T-helper 17 cell (primary cell): Measurements from ENCODE around the gene NPLOC4. TPM values are rescaled to one million over a fixed set of nuclear protein-coding genes. Genes with fewer than 3 reads are reported as not detected.
A peak's percentile ranks its signal among the peaks of the same experiment; 100 is the strongest.

Experiments used
- ATAC-seq: fragments of 150-1000 bp; cut with Tn5 transposase; 2 replicates; pipeline ENCODE4 v1.10.0; 2021; ENCODE audit warnings: mild to moderate bottlenecking, moderate library complexity
- DNase-seq, 3 donors: peaks; one replicate each; pipeline versions ENCODE4 v3.0.0 to v3.0.0-alpha.2; 2020 to 2021
- H3K9me3 ChIP-seq: one replicate; pipeline ENCODE4 v1.7.0; 2013; ENCODE audit warnings: low read length, mild to moderate bottlenecking; ENCODE audit not compliant: control insufficient read depth, poor library complexity, severe bottlenecking
- H3K27ac Mint-ChIP-seq: one replicate; pipeline ENCODE4 v1.8.0; 2022; ENCODE audit warnings: mild to moderate bottlenecking, moderate library complexity, mixed read lengths
- H3K27me3 Mint-ChIP-seq: one replicate; pipeline ENCODE4 v1.8.0; 2022; ENCODE audit warnings: mixed read lengths
- H3K36me3 Mint-ChIP-seq: one replicate; pipeline ENCODE4 v1.8.0; 2022; ENCODE audit warnings: low read depth, mixed read lengths
- H3K4me1 Mint-ChIP-seq: one replicate; pipeline ENCODE4 v1.8.0; 2022; ENCODE audit warnings: mild to moderate bottlenecking, mixed read lengths
- H3K4me3 Mint-ChIP-seq: one replicate; pipeline ENCODE4 v1.8.0; 2022; ENCODE audit warnings: mild to moderate bottlenecking, moderate library complexity, mixed read lengths
- total RNA-seq, 4 donors: library from RNA in 2 of 4; stranded (reverse) in 2 of 4; gene quantifications; one replicate each; pipeline ENCODE4 v1.2.3 and lab custom pipeline; 2022 to 2026

Gene NPLOC4
- total RNA-seq, 2 donors from 2014 or later, result 76.0 to 84.1 TPM

- Mint-ChIP-seq H3K4me3 (no peak overlapping the region), H3K27ac (no peak overlapping the region), H3K36me3 (peaks cover 2% of the 10 kb centered on the region), H3K27me3 (peaks cover 12% of the 10 kb centered on the region), H3K4me1 (peaks cover 15% of the 10 kb centered on the region)
- DNase-seq (no peak), ATAC-seq (no peak)
- H3K9me3 ChIP-seq, result no peaks in the 10 kb centered on the region
Observed at GRCh38 chr17:81655378-81656117, 18.6 kb upstream of the NPLOC4 start.

- Mint-ChIP-seq H3K4me3 (peak overlapping the region; percentile 63), H3K27ac (peak overlapping the region; percentile 2), H3K4me1 (peaks cover 15% of the 10 kb centered on the region), H3K36me3 (peaks cover 2% of the 10 kb centered on the region), H3K27me3 (peaks cover 12% of the 10 kb centered on the region)
- DNase-seq, result no peak
- ATAC-seq, result no peak
- H3K9me3 ChIP-seq, result no peaks in the 10 kb centered on the region
Observed at GRCh38 chr17:81652906-81653771, 16.2 kb upstream of the NPLOC4 start.

GRCh38 chr17:81651692-81652091 lies 14.8 kb upstream of the NPLOC4 start:
- Mint-ChIP-seq H3K27ac (no peak overlapping the region), H3K27me3 (peaks cover 12% of the 10 kb centered on the region), H3K4me3 (no peak overlapping the region), H3K4me1 (peaks cover 7% of the 10 kb centered on the region), H3K36me3 (peaks cover 2% of the 10 kb centered on the region)
- ATAC-seq (no peak), DNase-seq (no peak)
- no peaks in the 10 kb centered on the region for H3K9me3 ChIP-seq

- H3K27ac Mint-ChIP-seq, result no peak overlapping the region
- no peak for DNase-seq
Observed at GRCh38 chr17:81650951-81651350, 14.0 kb upstream of the NPLOC4 start.

GRCh38 chr17:81648707-81649085 lies 11.8 kb upstream of the NPLOC4 start:
- Mint-ChIP-seq H3K4me3 (no peak overlapping the region), H3K27me3 (peaks cover 8% of the 10 kb centered on the region), H3K4me1 (peaks cover 6% of the 10 kb centered on the region), H3K36me3 (peaks cover 2% of the 10 kb centered on the region), H3K27ac (no peak overlapping the region)
- ATAC-seq, result no peak
- no peak for DNase-seq
- H3K9me3 ChIP-seq, result no peaks in the 10 kb centered on the region

More at GRCh38 chr17:81650951-81651350, 14.0 kb upstream of the NPLOC4 start:
- Mint-ChIP-seq H3K4me3 (no peak overlapping the region), H3K27me3 (peaks cover 12% of the 10 kb centered on the region), H3K4me1 (peaks cover 6% of the 10 kb centered on the region), H3K36me3 (peaks cover 2% of the 10 kb centered on the region)
- ATAC-seq, result no peak
- no peaks in the 10 kb centered on the region for H3K9me3 ChIP-seq

GRCh38 chr17:81648013-81648706 lies 11.2 kb upstream of the NPLOC4 start:
- peaks cover 3% of the 10 kb centered on the region for H3K4me1 Mint-ChIP-seq
- H3K27ac Mint-ChIP-seq, result no peak overlapping the region

GRCh38 chr17:81647640-81648012 lies 10.7 kb upstream of the NPLOC4 start:
- Mint-ChIP-seq H3K27me3 (peaks cover 6% of the 10 kb centered on the region), H3K27ac (no peak overlapping the region), H3K4me3 (no peak overlapping the region), H3K36me3 (peaks cover 2% of the 10 kb centered on the region), H3K4me1 (peaks cover 3% of the 10 kb centered on the region)
- DNase-seq (no peak), ATAC-seq (no peak)
- no peaks in the 10 kb centered on the region for H3K9me3 ChIP-seq

More at GRCh38 chr17:81648013-81648706, 11.2 kb upstream of the NPLOC4 start:
- H3K9me3 ChIP-seq, result no peaks in the 10 kb centered on the region
- Mint-ChIP-seq H3K4me3 (no peak overlapping the region), H3K27me3 (peaks cover 6% of the 10 kb centered on the region), H3K36me3 (peaks cover 2% of the 10 kb centered on the region)
- no peak for ATAC-seq
- no peak for DNase-seq

- Mint-ChIP-seq H3K27ac (no peak overlapping the region), H3K36me3 (peaks cover 2% of the 10 kb centered on the region), H3K27me3 (peaks cover 6% of the 10 kb centered on the region), H3K4me3 (no peak overlapping the region), H3K4me1 (peaks cover 3% of the 10 kb centered on the region)
- H3K9me3 ChIP-seq, result no peaks in the 10 kb centered on the region
- ATAC-seq (no peak), DNase-seq (no peak)
Observed at GRCh38 chr17:81646869-81647600, 10.1 kb upstream of the NPLOC4 start.

- no peak overlapping the region for H3K4me3 Mint-ChIP-seq
- no peaks in the 10 kb centered on the region for H3K27me3 Mint-ChIP-seq
- H3K36me3 Mint-ChIP-seq, result no peaks in the 10 kb centered on the region
- H3K9me3 ChIP-seq, result no peaks in the 10 kb centered on the region
- no peaks in the 10 kb centered on the region for H3K4me1 Mint-ChIP-seq
- no peak for DNase-seq
- ATAC-seq, result no peak
- H3K27ac Mint-ChIP-seq, result no peak overlapping the region
Observed at GRCh38 chr17:81644976-81645952, 8.4 kb upstream of the NPLOC4 start.

GRCh38 chr17:81644496-81644895 lies 7.6 kb upstream of the NPLOC4 start:
- no peak overlapping the region for H3K27ac Mint-ChIP-seq
- H3K36me3 Mint-ChIP-seq, result no peaks in the 10 kb centered on the region
- H3K4me1 Mint-ChIP-seq, result no peaks in the 10 kb centered on the region
- no peak overlapping the region for H3K4me3 Mint-ChIP-seq
- H3K9me3 ChIP-seq, result no peaks in the 10 kb centered on the region
- no peak for ATAC-seq
- no peak for DNase-seq
- no peaks in the 10 kb centered on the region for H3K27me3 Mint-ChIP-seq

GRCh38 chr17:81641825-81642489 lies 5.0 kb upstream of the NPLOC4 start:
- H3K36me3 Mint-ChIP-seq, result no peaks in the 10 kb centered on the region
- no peak for ATAC-seq
- DNase-seq, result no peak
- H3K27ac Mint-ChIP-seq, result no peak overlapping the region
- no peaks in the 10 kb centered on the region for H3K9me3 ChIP-seq
- H3K4me3 Mint-ChIP-seq, result no peak overlapping the region
- H3K27me3 Mint-ChIP-seq, result no peaks in the 10 kb centered on the region
- no peaks in the 10 kb centered on the region for H3K4me1 Mint-ChIP-seq
